ENCODE measurements around the gene CAND2.

Gene CAND2

DNA sequence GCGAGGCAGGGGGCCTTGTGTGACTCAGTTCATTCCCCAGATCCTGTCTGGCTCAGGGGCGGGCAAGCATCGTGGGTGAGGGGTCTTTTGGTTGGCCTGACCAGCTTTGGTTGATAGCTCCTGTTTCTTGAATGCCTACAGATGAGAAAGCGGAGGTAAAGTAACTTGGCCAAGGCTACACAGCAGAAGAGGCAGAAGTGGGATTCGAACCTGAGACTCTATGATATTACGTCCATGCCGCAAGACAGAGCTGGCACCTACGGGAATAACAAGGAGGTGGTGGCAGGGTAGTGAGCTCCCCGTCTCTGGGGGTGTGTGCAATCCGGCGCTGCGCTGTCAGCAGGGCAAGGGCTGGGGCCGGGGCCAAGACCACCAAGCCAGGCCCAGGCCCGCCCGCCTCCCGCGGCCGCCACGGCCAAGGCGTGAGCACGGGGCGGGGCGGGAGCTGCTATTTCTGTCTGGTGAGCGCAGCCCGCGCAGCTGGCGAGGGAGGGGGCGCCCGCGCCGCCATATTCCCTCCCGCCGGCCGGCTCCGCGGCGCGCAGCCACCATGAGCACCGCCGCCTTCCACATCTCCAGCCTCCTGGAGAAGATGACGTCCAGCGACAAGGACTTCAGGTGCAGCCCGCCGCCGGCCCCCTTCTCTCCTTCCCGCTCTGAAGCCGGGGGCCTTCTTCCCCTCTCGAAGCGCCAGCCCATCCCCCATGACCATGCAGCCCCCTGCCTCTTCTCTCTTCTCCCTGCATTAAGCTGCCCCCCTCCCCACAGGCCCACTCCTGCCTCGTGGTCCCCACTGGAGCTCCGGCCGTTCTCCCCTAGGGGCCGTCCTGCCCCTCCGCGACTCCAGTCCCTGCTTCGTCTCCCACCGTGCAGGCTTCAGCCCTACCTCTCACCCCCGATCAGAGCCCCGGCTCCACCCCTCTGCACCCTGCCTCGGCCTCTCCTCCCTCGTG lies at the start of gene CAND2:
CAND2 (plus strand) TSS at position 510 of the 953 bp plus-strand sequence; CDS start at position 551, 41 bp downstream.
- no peak for DNase-seq

DNA sequence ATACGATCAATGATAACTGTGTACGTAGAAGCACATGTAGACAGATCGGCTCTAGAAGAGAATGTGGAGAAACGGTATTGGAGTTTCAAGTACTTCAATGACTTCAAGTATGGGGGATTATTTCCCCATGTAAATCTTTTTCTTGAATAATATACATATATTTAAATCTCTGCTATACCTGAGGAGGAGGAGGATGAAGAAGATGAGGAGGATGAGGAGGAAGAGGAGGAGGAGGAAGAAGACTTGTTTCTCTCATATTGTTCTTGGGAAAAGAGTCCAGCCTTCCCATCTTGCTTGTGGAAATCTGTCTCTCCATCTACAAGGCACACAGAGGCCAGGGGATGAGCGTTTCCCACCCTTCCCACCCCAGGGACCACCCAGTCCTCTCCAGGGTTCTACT lies 48.0 kb upstream of the CAND2 start:
- no peak for DNase-seq

DNA sequence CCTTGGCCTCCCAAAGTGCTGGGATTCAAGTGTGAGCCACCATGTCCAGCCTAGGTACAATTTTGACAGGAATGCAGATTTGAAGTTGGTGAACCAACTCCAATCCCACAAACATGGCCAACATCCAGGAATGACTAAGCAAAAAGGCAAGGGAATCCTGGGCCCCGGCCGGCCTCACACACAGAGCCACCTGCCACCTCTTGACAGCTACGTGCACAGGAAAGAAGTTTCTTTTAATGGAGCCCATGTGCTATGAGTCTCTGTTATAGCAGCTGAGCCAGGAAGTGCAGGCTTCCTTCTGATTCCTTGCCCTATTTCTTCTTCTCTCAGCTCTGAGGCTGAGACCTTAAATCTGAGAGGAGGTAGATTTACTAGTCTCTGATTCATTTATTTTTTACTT lies 46.3 kb upstream of the CAND2 start:
- no peak for DNase-seq

DNA sequence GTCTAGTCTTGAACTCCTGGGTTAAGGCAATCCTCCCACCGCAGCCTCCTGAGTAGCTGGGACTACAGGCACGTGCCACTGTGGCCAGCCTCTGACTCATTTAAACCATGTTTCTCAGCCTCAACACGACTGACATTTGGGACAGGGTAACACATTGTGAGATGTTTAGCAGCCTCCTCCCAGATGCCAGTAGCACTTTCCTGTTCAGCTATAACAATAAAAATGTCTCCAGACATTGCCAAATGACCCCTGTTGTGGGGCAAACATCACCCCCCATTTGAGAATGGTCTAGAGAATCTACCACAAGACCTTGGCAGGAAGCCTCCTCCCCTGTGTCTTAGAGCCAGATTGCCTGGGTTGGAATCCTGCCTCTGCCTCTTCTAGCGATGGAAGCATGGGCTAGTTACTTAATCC lies 45.8 kb upstream of the CAND2 start:
- peak; percentile 72 for DNase-seq

DNA sequence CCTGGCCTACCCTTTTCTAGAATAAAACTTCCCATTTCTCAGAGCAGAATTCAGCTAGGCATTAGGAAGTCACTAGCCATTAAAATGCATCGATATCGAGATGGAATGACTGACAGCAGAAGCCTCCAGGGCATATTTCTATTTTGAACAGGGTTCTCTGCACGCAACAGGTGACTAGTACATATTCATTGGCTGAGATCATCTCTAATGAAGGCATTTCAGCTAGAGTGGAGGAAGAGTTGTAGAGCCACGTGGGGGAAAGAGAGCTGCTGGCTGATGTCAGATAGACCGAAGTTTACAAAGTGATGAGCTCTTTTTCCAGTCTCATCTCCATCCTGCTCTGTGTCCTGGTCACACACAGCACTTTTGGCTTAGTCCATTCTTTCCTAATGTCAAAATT lies 44.9 kb upstream of the CAND2 start:
- no peak for DNase-seq

DNA sequence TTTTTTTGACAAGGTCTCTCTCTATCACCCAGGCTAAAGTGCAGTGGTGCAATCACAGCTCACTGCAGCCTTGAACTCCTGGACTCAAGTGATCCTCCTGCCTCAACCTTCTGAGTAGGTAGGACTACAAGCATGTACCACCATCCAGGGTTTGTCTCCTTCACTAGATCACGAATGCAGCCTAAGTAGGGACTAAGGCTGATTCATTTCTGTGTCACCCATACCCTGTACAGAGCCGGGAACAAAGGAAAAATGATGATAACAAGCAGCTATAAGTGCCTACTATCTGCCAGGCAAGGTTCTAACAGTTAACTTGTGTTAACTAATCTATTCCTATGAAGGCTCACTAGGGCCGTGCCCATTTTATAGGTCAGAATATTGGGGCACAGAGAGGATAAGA lies 44.4 kb upstream of the CAND2 start:
- DNase-seq = no peak

DNA sequence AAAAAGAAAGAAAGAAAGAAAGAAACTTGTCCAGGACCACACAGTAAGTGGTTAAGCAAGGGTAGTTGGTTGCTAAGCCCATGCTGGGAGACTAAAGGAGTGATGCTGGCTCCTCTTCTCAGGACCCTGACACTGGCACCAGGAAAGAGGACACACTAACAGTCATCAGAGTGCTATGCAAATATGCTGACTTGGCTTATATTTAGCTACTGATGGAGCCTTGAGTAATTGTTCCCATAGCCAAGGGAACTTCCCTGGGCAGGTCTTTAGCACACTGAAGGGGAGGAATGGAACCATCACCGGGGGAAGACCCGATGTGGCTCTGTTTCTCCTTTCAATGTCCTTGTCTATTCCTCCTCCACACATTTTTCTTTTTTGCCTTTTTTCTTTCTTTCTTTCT lies 43.7 kb upstream of the CAND2 start:
- DNase-seq = no peak

DNA sequence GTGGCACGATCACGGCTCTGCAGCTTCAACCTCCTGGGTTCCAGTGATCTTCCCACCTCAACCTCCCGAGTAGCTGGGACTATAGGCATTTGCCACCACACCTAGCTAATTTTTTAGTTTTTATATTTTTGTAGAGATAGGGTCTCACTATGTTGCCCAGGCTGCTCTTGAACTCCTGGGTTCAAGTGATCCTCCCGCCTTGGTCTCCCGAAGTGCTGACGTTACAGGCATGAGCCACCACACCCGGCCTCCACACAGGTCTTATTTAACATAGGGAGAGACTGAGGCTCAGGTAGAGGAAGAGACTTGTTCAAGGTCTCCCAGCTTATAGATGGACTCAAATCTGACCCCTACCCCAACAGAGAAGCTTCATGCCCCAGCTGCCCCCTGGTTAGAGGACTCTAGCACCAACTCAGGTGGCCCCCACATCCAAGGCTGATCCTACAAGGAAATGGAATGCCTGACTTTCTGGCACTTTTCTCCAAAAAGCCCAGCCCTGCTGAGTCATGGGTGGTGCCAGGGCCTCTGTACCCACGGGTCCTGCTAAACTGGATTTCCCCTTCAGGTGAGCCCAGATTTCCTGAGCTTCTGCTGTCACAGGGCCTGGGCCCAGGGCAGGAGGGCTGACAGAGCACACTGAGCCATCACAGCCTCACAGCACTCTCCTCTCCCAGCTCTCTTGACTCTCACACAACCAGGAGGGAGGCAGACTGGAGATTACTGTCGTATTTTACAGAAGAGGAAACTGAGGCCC lies 43.0 kb upstream of the CAND2 start:
- no peak for DNase-seq

DNA sequence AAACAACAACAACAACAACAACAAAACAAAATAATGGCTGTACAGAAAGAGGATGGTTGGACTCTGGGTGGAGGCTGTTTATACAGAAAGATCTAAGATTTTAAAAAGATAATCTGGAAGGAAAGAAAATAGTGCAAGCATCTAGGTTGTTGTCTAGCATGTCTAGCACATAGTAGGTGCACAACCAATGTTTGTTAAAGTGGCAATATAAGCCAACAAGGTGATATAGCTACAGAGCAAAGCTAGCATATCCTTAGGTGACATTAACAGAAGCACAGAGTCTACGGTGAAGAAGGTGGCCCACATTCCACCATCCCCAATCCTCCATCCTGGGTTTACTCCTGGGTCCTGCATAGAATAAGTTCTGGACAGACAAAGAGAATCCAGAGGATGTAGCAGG lies 42.2 kb upstream of the CAND2 start:
- DNase-seq = no peak

DNA sequence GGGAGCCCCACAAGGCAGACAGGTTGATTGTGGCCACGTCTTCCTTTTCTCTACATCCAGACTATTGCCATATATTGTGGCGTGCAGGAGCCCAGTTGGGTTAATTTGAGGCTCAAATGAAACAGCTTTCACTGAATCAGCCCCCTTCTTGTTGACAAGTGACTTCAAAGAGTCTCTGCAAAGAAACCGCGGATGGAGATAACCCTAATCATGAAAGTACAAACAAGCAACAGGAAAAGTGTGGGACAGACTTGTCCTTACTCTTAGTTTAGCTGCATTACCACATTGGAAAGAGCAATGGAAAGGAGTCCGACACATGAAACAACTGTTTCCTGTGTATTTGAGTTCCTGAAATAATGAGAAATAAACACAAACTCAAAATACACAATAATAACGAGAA lies 40.7 kb upstream of the CAND2 start:
- no peak for DNase-seq

DNA sequence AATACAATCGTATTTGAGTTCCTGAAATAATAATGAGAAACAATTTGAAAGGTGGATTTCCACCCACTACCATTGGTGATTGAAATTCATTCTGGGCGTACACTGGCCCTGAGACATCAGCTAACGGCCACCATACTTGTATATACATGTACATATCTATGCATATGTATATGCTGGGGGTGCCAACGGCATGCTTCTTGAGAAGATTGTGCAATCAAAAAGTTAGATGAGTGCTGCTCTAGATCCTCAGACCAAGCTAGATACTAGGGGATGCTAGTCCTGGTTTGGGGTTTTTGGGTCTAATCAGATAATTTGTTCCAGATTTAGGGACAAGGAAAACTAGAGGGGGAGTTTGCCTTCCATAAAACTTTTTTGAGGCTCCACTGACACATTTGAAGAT lies 40.3 kb upstream of the CAND2 start:
- no peak for DNase-seq

DNA sequence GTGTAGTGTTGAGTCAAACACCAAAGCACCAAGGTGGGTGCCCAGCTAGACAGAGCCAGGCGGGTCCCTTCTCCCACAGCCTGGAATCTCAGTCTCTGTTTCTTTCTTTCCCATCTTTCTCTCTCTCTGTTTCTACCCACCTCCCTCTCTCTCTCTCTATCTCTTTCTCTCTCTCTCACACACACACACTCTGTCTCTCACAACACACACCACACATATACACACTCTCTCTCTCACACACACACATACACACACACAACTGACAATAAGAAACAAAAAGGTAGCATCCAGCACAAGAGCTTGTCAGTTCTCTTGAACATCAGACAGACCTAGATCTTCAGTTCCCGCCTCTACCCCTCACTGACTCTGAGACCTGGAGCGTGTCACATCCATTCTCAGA lies 39.8 kb upstream of the CAND2 start:
- DNase-seq = no peak

DNA sequence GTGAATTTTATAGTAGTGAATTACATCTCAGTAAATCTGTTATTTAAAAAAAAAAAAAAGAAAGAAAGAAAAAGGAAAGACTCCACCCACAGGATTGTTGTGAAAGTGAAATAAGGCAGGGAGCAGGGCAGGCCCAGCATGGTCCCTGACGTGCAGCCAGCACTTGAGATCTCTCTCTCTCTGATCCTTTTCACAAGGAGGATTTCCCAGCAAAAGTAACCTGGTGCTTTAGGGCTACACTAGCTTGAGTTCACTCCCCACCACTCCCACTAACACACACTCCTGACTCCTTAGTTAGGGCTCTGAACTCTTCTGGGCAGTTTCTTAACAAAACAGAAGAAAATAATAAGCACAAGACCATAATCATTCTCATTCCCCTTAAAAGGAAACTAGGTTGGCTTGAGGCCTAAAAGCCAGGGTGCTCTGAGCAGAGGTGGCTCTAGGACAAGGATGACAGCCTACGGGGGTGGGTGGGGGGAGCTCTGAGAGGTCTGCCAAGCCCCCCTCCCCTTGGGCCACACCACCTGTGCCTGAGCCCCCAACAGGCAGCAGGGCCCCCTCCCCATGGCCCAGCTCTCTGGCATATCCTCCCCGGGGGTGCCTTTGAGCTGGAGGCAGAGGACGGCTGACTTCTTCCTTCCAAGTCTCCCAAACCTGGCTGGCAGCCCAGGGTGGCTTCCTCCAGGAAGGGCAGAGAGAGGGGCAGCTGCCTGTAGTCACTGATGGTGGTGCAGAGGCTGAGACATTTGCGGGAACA lies 38.3 kb upstream of the CAND2 start:
- no peak for DNase-seq

DNA sequence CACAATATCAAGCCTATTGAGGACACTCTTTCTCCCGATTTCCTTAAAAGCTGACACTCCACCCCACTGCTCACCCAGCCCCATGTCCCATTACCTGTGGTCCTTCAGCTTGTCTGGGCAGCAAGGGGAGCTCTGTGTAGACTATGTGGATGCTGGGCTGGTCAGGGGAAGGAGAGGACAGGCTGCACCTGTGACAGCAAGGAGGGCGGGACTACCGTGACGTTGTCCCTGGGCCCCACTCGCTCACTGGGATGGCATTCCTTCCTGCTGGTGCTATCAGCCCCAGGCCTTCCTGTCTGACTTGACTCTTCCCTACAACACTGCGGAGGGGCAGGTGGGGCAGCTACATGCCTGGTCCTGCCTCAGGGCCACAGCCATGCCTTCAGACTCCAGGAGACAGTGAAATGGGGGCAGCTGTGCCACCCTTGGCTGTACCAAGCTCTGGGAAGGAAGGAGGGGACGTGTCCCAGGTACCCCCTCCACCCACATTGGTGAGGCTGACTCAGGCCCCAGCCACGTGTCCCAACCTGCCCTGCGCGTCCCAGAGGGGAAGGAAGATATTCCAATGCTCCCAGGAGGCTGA lies 37.3 kb upstream of the CAND2 start, which contains the start of gene TMEM40:
TMEM40 (minus strand) TSS at position 163 of the 583 bp plus-strand sequence. CDS start 9,427 bp downstream, outside the sequence.
- no peak for DNase-seq

DNA sequence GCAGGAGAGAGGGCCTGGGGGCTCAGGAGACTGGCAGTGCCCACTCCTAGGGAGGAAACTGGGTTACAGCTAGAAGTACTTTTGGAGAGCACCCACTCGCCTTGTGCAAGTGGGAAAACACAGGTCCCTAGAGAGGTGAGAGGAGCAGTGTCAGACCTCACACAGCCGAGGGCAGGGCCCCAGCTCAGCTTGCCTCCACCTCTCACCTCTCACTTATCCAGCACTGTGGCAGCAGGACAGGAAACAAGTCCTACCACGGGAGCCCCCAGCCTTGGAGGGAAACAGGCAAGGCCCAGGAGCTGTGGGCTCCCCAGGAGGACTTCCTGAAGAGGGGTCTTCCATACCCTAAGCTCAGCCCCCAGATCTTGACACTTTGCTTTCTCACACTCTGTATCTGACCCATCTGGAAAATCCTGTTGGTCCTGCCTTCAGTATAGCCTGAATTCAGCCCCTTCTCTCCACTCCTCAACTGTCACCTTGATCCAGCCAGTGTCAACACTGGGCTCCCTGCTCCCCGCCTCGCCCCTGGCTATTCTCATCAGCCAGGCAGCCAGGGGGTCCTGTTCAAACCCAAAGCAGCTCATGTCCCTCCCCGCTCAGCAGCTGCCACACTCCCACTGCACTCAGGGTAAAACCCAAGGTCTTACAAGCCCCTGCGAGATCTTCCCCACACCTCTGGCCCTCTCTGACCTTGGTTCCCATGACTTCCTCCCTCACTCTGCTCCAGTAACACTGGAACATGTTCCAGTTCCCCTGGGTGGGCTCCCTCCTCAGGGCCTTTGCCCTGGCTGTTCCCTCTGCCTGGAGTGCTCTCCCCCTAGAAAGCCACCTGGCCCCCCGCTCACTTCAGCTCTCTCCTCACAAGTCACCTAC lies 36.6 kb upstream of the CAND2 start:
- DNase-seq = no peak

DNA sequence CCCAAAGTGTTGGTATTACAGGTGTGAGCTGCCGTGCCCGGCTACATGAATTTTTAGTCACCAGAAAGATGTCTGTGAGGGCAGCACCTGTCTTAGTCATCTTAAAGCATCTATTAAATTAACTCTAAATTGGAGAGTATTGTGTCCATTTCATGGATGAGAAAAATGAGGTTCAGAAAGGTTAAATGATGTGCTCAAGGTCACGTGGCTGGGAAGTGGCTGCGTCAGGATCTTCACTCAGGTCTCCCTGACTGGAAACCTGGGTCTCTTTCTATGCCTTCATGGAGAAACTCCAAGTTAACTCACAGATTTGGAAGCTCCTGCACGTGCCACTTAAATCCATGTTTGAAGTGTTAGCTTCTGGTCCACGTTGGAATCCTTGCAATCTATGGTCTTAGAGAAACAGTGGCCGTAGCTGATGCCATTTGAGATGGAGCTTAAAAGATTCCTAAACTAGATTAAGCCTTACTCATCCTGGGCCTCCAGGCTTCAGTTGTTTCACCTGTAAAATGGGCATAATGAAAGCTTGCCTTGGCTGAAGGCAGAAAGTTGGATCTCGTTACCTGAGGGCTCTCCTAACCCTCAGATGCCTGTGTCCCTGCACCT lies 32.2 kb upstream of the CAND2 start:
- no peak for DNase-seq

DNA sequence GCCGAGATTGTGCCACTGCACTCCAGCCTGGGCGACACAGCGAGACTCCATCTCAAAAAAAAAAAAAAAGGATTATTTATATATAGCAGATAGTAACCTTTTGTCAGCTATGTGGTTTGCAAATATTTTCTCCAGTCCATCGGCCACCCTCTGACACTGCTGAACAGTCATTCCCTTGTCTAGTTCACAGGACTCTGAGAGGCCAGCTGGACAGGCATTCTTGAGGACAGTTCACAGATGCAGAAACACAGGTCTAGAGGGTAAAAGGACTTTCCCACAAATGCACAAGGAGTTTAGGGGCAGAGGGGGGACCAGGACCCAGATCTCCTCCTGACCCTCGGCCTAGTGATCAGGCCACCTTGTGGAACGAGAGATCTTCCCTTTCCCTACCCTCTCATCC lies 29.9 kb upstream of the CAND2 start:
- no peak for DNase-seq

DNA sequence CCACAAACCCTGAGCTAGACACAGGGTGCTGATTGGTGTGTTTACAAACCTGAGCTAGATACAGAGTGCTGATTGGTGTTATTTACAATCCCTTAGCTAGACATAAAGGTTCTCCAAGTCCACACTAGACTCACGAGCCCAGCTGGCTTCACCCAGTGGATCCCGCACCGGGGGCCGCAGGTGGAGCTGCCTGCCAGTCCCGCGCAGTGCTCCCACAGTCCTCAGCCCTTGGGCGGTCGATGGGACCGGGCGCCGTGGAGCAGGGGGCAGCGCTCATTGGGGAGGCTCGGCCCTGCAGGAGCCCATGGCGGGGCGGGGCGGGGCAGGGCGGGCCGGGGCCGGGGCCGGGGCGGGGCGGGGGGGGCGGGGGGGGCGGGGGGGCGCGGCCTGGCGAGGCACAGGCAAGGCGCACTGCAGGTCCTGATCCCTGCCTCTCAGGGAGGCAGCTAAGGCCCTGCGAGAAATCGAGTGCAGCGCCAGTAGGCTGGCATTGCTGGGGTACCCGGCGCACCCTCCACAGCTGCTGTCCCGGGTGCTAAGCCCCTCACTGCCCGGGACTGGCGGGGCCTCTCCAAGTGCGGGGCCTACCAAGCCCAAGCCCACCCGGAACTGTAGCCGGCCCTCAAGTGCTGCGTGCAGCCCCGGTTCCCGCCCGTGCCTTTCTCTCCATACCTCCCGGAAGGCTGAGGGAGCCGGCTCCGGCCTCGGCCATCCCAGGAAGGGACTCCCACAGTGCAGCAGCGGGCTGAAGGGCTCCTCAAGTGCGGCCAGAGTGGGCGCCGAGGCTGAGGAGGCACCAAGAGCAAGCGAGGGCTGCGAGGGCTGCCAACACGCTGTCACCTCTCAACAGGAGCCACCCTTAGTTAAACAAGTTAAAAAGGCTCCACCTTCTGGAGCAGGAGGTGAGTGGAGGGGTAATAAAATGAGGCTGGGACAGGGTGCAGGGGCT lies 27.6 kb upstream of the CAND2 start:
- no peak for DNase-seq

DNA sequence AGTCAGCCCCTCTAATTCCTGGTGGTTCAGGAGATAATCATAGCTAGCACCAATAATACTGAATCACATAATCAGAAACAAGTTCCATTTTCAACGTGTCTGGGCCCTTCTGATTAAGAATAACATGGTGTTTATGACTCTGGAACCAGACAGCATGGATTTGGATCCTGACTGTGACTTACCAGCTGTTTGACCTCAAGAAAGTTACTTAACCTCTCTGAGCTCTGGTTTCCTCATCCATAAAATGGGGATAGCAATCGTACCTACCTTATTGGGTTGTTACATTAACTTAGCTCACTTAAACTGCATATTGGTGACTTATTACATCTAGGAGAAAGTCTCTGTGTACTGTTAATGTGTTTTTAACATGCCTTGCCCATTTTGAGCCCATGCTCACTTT lies 26.7 kb upstream of the CAND2 start:
- DNase-seq = no peak

DNA sequence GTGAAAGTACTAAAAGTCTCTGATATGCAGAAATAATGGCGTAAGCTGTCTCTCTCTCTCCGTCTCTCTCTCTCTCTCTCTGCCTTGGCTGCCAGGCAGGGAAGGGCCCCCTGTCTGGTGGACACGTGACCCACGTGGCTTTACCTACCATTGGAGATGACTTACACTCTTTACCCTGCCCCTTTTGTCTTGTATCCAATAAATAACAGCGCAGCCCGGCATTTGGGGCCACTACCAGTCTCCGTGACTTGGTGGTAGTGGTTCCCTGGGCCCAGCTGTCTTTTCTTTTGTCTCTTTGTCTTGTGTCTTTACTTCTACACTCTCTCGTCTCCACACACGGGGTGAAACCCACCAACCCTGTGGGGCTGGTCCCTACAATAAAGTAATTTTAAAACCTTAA lies 25.2 kb upstream of the CAND2 start:
- DNase-seq = no peak
